GM21367 (cell line): ENCODE results near the gene MATN1.

ENCODE experiments used
- ATAC-seq: cut with Tn5 transposase; IDR thresholded peaks from one replicate; pipeline ENCODE4 v1.9.1; 2021; ENCODE audit not compliant: unreplicated experiment

The MATN1 gene

GRCh38 chr1:30758121-30758688 is 34.8 kb upstream of the MATN1 start:
- ATAC-seq: no peak

DNA sequence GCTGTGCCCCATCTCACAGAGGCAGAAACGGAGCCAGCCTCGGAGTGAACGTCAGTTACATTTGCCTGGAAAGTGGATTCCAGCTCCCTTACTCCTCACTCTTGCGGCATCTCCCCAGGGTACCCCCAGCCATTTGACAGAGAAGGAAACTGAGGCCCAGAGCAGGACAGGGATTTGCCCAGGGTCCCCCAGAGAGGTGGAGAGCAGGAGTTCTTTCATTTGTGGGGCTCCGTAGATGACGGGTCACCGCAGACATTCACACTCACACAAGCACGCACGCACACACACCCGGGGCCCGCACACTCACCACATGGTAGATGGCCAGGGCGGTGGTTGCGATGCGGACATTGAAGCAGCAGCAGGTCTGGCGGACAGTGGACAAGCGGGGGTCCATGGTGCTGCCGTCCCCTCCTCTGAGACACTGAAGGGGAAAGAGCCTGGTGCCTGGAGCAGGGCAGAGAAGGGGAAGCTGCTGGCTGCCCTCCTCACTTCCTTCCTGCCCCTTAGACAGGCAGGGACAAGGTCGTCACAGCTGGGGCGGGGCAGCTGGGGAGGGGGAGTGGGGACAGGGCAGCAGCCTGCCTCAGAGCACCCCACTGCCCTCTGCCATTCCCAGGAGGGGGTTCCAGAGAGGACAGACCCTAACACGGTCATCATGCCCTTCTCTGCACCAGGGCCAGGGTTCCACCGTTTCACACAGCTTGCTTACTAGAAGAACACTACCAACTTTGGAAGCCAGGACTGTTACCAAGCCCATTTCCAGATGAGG is 34.2 kb upstream of the MATN1 start, which contains the start of gene LAPTM5:
TSS of gene LAPTM5 (minus strand) at position 423 of the 769 bp plus-strand sequence. CDS start at position 394, 29 bp downstream.
- ATAC-seq: no peak

DNA sequence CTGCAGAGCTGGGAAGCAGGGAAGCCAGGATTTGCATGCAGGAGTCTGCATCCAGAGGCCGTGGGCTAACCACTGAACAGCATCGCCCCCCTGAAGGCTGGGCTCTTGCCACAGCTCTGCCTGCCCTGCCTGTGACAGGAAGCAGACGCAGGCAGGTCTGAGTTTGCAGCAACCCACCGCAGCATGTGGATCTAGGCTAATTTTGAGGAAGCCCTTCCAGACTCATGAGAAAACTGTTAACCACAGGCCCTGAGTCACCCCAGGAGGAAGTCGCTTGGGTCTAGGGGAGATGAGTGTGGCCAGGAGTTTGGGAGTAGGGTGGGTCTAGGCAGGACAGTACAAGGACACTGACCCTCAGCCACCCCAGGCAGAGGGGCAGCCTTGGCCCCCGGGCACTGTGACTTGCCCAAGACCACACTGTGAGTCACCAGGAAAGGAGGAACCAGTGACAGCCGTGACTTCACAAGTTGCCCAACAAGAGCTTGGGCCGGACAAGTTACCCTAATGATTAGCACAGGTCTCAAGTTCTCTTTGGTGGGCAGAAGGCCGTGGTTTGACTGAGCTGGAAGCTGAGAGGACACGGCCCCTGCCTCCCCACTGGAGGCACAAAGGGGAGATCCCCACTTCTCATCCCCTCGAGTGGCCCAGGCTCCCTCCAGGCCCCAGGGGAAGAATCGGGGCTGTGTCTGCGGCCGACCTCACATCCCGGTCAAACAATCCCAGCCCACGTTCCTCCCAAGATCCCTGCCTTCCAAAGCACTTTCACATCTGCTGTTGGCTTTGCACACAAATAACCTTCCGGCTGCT is 33.4 kb upstream of the MATN1 start:
- ATAC-seq: no peak

DNA sequence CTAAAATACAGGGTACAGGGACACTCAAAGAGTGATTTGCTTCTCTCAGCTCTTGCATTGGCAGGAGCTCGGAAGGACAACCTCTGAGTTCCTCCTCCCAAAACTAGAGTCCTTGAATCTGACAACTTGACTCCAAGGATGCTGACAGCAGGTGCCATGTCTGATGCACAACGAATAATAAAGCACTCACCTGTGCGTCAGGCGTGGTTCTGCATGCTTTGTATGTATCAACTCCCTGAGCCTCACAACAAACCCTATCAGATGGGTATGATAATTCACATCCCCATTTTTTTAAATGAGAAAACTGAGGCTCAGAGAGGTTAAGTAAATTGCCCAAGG is 32.8 kb upstream of the MATN1 start:
- no peak for ATAC-seq

DNA sequence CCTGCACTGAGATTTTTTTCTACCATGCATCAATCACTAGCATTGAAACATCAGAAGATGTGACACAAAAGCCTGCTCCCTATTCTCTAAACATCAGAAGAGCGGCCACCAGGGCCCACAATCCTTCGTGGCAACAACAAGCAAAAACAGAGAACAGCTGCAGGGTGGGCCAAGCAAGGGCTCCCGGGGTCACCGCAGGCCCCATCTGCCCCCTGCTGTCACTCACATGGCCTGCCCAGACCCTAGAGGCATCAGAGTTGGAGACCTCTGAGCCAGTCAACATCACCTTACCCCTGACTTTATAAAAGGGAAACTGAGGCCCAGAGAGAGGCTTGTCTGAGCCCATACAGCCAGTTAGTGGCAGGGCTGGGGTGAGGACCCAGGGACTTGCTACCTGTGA is 32.4 kb upstream of the MATN1 start:
- ATAC-seq: no peak

DNA sequence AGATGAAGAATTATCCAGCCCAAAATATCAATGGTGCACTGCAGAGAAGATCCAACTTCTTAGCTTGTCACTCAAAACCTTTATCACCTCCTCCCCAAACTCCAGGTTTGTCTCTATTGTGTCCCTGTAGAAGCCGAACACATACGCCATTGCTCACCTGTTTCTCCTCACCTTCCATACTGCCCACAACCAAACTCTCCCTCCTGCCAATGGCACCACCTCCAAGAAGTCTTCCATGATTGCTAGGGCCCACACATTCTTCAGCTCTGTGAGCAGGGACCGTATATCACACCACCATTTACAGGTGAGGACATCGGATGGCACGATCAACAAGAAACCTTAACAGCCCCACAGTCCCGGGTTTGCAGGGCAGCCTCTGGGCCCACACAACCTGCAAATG is 31.9 kb upstream of the MATN1 start:
- ATAC-seq: no peak

DNA sequence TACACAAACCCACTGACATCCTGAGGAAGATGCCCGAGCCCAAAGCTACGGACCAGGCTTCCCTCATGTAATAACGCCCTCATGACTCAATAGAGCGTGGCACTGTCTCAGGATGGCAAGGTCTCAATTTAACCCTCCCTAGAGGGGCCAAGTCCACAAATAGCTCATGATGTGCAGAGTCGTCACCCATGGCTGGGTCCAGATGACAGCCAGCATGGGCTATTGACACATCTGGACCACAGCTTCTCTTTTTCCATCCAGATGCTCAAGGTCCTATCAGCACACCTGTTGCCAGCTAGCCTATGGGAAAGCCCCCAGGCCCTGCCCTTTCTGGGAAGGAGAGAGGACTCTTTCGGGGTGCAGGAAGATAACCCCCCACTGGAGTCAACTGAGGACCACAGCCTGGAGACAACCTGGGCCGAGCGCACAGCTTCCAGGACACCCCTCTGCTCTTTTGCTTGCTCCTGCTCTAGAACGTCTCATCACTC is 31.3 kb upstream of the MATN1 start:
- peak; percentile 32 for ATAC-seq

- ATAC-seq: no peak
Measured at GRCh38 chr1:30753660-30754123, 30.3 kb upstream of the MATN1 start.

GRCh38 chr1:30753118-30753517 is 29.7 kb upstream of the MATN1 start:
- ATAC-seq: no peak

GRCh38 chr1:30752651-30752908 is 29.2 kb upstream of the MATN1 start:
- ATAC-seq: no peak

DNA sequence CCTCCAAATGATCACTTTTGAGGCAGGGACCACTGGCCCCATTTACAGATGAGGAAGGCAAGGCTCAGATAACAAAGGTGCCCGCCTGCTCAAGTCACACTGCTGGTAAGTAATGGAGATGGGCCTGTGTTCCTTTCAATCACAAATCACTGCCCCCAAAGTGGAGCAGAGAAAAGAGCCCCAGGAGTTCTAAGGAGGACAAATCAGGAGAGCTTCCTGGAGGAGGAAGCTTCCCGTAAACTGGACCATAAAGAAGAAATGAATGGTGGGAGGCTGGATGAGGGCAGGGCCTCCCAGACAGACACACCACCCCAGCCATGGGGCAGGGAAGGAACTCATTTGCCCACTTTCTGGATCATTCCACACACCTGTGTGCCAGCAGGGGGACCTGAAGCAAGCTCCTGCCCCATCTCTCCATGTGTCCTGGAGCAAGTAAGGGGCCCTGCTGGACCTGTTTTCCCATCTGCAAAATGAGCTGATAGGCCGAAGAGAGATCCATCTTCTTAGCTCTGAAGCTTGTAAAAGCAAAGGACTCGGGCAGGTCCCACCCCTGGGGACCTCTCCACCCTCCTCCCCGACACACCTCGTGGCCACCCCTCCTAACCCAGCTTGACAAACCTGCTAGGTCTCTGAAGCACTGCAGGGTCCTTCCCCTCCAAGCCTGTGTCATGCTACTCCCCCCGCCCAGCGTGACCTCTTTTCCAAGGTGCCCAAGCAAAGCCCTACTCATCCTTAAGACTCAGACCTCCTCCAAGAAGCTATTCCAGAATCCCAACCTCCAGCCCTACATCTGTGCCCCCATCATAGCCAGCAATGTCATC is 28.7 kb upstream of the MATN1 start:
- ATAC-seq: no peak

DNA sequence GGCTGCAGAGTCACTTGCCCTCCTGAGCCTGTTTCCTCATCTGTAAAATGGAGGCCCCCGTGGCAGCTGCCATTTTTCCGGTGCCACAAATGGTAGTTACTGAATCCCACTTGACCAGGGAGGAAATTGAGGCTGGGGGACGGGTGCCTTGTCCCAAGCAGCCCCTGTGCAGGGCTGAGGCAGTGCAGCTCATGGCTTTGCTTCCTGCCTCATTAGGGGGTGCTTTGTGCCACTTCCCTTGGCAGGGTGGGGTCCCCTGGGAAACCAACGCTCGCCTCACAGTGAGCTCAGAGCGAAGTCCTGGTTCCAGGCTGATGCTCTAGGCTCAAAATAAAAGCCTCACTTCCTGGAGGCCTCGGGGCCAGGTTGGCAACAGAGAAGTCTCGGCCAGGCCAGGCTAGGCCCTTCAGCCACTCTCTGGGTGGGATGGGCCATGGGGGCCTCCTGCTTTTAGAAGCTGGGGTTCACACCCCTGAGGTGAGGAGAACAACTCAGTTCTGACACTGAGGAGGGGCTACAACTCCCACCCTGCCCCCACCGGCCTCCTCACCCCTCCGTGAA is 27.4 kb upstream of the MATN1 start:
- no peak for ATAC-seq

DNA sequence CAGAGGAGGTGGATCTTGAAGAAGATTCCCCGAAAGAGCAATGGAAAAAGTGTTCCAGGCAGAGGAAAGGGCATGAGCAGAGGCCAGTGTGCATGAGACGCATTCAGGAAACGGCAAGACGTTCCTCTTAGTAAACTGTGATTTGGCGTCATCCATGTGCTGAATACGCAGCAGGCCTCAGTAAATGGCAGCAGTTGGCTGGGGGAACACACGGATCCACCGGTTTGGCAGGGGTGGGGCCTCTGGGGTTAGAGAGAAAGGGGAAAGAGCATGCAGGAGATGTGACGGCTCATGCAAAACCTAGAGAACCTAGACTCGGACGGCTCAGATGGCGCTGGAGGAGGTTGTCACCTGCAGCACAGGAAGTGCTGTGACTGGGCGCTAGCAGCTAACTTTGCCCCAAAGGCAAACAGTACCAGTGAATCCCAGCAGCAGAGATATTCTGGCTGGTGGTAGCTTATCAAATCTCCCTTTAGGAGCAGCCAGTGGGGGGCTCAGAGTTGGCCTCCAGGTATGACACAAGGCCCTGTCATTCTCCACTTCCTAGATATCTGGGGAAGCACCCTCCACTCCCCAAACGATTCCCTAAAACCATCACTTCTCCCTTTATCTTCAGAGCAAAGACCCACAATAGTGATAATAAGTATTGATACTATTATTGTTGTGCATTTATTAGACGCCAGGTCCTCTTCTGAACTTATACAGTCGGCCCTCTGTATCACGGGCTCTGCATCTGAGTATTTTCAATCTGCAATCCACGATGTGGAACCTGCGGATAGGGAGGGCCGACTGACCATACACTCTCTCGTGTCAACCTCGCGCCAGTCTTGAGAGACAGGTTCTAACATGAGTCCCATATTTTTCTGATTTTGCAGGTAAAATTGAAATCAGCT is 26.6 kb upstream of the MATN1 start:
- ATAC-seq: no peak

GRCh38 chr1:30748699-30749401 is 25.5 kb upstream of the MATN1 start:
- no peak for ATAC-seq

- no peak for ATAC-seq
Measured at GRCh38 chr1:30748098-30748698, 24.8 kb upstream of the MATN1 start.

DNA sequence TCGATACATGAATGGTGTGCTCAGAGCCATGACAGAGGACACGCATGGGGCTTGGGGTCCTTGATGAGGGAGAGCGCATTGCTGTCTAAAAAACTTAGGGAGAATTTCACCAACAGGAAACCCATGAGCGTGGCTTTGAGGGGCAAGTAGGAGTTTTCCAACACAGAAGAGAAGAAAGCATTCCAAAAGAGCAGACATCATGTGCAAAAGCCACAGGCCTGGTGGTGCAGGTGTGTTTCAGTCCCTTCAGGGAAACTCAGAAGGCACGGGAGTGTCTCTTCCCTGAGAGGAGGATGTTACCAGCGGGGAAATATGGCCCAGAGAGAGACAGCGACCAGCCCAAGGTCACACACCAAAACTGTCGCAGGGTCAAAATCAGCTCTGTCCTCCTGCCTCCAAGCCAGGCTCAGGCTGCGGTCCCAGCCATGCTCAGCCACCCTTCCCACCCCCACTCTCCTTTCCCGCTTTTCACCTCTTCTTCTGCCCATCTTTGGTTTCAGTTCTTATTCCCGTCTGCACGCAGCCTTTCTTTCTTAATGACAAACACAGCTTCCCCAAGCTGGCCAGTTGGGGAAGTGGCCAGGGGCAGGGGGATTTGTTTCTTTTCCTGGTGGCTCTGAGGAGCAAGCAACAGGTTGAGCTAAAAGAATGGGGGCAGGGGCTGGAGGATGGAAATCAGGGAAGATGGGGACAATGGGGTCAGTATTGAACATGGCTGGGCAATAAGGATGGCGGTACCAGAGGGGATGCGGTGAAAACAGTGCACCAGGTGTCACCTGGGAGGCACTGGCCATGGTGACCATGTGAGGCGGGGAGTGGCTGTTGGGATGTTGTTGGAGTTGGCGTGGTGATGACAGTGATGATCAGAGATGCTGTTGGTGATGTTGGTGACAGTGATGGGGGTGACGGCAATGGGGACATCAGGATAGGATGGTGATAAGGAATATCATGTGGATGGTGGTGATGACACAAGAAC is 23.9 kb upstream of the MATN1 start:
- no peak for ATAC-seq

GRCh38 chr1:30746212-30747032 is 23.0 kb upstream of the MATN1 start:
- no peak for ATAC-seq
